ENCODE data around the gene KRI1. TPM values are rescaled to one million over a fixed set of nuclear protein-coding genes. Genes with fewer than 3 reads are reported as not detected.
A peak's percentile ranks its signal among the peaks of the same experiment; 100 is the strongest.

The KRI1 gene
- total and polyA plus RNA-seq, 2 of the 8 experiments (the other 6 are each of a cell fraction or from before 2014, with no cell fraction given): 14.2 to 45.2 TPM

GRCh38 chr19:10517361-10517759, 48.5 kb downstream of the KRI1 start, which contains the start of gene S1PR5:
Gene S1PR5, minus strand, starts transcription at chr19:10517447. Its CDS starts 2,436 bp downstream, at chr19:10515011.
- peak within 1 kb of the TSS; percentile 32 for H3K4ac ChIP-seq (replicated peaks; ENCODE audit: insufficient read length, low read depth, low read length)
- no peak within 1 kb of the TSS for H2BK20ac ChIP-seq (ENCODE audit: low read length)
- DNase-seq (ENCODE audit: low read depth in 1 of 2, low spot score in 2 of 2) (no peak), FAIRE-seq (no peak)
- H4K20me1 ChIP-seq (replicated peaks in 1 of 2; ENCODE audit: control insufficient read depth in 1 of 2, insufficient read depth in 2 of 2, low read length in 2 of 2): peaks cover 2 to 6% of the 10 kb centered on the region in 2 experiments
- H3K56ac ChIP-seq (replicated peaks; ENCODE audit: insufficient read length, low read depth, low read length): no peak within 1 kb of the TSS
- H3K23me2 ChIP-seq (ENCODE audit: low read depth, low read length): peaks cover 30% of the 10 kb centered on the region
- no peak within 1 kb of the TSS for H2BK120ac ChIP-seq (replicated peaks; ENCODE audit: low read depth, low read length)
- H3K4me1 ChIP-seq (replicated peaks in 1 of 4; ENCODE audit: control insufficient read depth in 3 of 4, insufficient read depth in 4 of 4, low read length in 3 of 4): peaks cover 0 to 29% (median 10%) of the 10 kb centered on the region in 4 experiments; a peak in 5 of 7 replicates
- no peaks in the 10 kb centered on the region; the same call in 1 of the 2 replicates for H3K79me1 ChIP-seq (ENCODE audit: low read depth, low read length)
- H3K79me2 ChIP-seq (ENCODE audit: control insufficient read depth in 1 of 2, insufficient read depth in 2 of 2, low read length in 2 of 2): no peaks in the 10 kb centered on the region
- H3K18ac ChIP-seq (ENCODE audit: extremely low read depth, low read length): peak within 1 kb of the TSS; percentile 90
- H3K9me3 ChIP-seq (ENCODE audit: insufficient read depth in 2 of 2, low read depth in 1 of 2, low read length in 1 of 2): no peaks in the 10 kb centered on the region
- H3K4me3 ChIP-seq (ENCODE audit: extremely low read depth in 1 of 4, insufficient read depth in 2 of 4, low read depth in 3 of 4, low read length in 4 of 4): peak within 1 kb of the TSS; percentile 67 to 79 (median 78)
- CTCF ChIA-PET (ENCODE audit: partially characterized antibody): interaction anchor here (0.9 to 5.6 kb wide), 7 partner anchors 10 to 63 kb away, joined by 3 to 46 read pairs (median 4); no protein-coding TSS in a partner anchor
- H4K5ac ChIP-seq (ENCODE audit: insufficient read length, low read depth, low read length): no peak within 1 kb of the TSS
- H3K23ac ChIP-seq (ENCODE audit: insufficient read length): no peak within 1 kb of the TSS
- H3K36me3 ChIP-seq (ENCODE audit: control insufficient read depth in 2 of 4, insufficient read depth in 4 of 4, low read length in 3 of 4): no peaks in the 10 kb centered on the region
- 4% methylated on average over 21 of the region's 39 CpGs; no CpG with 5 or more reads in 1 of the 2 experiments for WGBS, 2 experiments (ENCODE audit: extremely low coverage in 1 of 2, insufficient coverage in 1 of 2, insufficient read length in 1 of 2, insufficient replicate concordance in 2 of 2, low coverage in 1 of 2, low lambda C conversion rate in 2 of 2, missing lambda C conversion rate in 1 of 2)
- no peak within 1 kb of the TSS for H2BK15ac ChIP-seq (ENCODE audit: low read length)
- H2BK5ac ChIP-seq (ENCODE audit: low read depth, low read length): no peak within 1 kb of the TSS; the same call in 1 of the 2 replicates
- H3K14ac ChIP-seq (ENCODE audit: insufficient read length): no peak within 1 kb of the TSS
- peaks cover 43 to 71% (median 67%) of the 10 kb centered on the region in 4 experiments; a peak in 6 of 7 replicates for H3K27me3 ChIP-seq (replicated peaks in 1 of 4; ENCODE audit: control insufficient read depth in 3 of 4, extremely low read depth in 1 of 4, insufficient read depth in 3 of 4, low read length in 3 of 4)
- H3K9ac ChIP-seq (replicated peaks in 1 of 4; ENCODE audit: extremely low read depth in 1 of 4, low read depth in 3 of 4, low read length in 3 of 4): no peak within 1 kb of the TSS
- POLR2A ChIA-PET (ENCODE audit: partially characterized antibody): interaction anchor here (1.0 to 1.9 kb wide), 8 partner anchors 10 to 200 kb away, joined by 3 to 6 read pairs (median 4); partner anchors contain the start of genes DNM2 and KEAP1
- H2AK5ac ChIP-seq (ENCODE audit: low read depth, low read length): no peak within 1 kb of the TSS
- H3K4me2 ChIP-seq (ENCODE audit: insufficient read depth in 1 of 2, low read depth in 2 of 2, low read length in 2 of 2): peak within 1 kb of the TSS; percentile 82 to 94
- no peak within 1 kb of the TSS for H4K8ac ChIP-seq (ENCODE audit: extremely low read depth, insufficient read depth, low read length)
- no peak within 1 kb of the TSS for H3K27ac ChIP-seq (ENCODE audit: low read depth, low read length)
- H2AFZ ChIP-seq (ENCODE audit: low read length): peak within 1 kb of the TSS; percentile 89
- H4K91ac ChIP-seq (replicated peaks; ENCODE audit: insufficient read length, low read length): no peak within 1 kb of the TSS
- H2BK12ac ChIP-seq (ENCODE audit: low read depth, low read length): peak within 1 kb of the TSS; percentile 90; the same call in 1 of the 2 replicates
- TF ChIP-seq GTF2F1 (IDR thresholded peaks at IDR 0.05; ENCODE audit: borderline replicate concordance, low read depth, low read length): no peak
- TF ChIP-seq ATF2 (IDR thresholded peaks at IDR 0.05; ENCODE audit: low read length): no peak
- TF ChIP-seq CEBPB (IDR thresholded peaks at IDR 0.05; ENCODE audit: low read depth, low read length): no peak
- TF ChIP-seq BACH1 (IDR thresholded peaks at IDR 0.05; ENCODE audit: low read length): no peak
- TF ChIP-seq CTBP2 (IDR thresholded peaks at IDR 0.05; ENCODE audit: borderline replicate concordance, insufficient read depth, insufficient read length, low read length): no peak
- TF ChIP-seq KDM5A (IDR thresholded peaks at IDR 0.05; ENCODE audit: low read length): no peak
- TF ChIP-seq RFX5 (IDR thresholded peaks at IDR 0.05; ENCODE audit: borderline replicate concordance, low read depth, low read length): no peak
- TF ChIP-seq BCL11A (IDR thresholded peaks at IDR 0.05; ENCODE audit: low read depth in 2 of 2, low read length in 2 of 2): no peak
- no peak for TF ChIP-seq SIX5 (IDR thresholded peaks at IDR 0.05; ENCODE audit: low read depth, low read length)
- no peak for TF ChIP-seq CREB1 (IDR thresholded peaks at IDR 0.05)
- peak; percentile 86 for TF ChIP-seq KDM4A (IDR thresholded peaks at IDR 0.05; ENCODE audit: low read depth, low read length, severe bottlenecking)
- no peak for TF ChIP-seq CBX5 (IDR thresholded peaks at IDR 0.05; ENCODE audit: low read depth, low read length)
- TF ChIP-seq POLR2AphosphoS5 (IDR thresholded peaks at IDR 0.05; ENCODE audit: low read depth, low read length): no peak
